SU-DHL-6 (cell line): ENCODE data around the gene EMILIN2.

ENCODE experiments used
- H2AFZ ChIP-seq: fragments of 200-600 bp; sonication (generic); 2 replicates; pipeline ENCODE4 v1.6.1; 2014; ENCODE audit warnings: low read depth, mild to moderate bottlenecking, moderate library complexity, mixed read lengths, antibody characterized with exemption, low read length; ENCODE audit not compliant: severe bottlenecking
- H3F3A ChIP-seq: fragments of 200-600 bp; shearing (Covaris generic); 2 replicates; pipeline ENCODE4 v1.6.0; 2016; ENCODE audit warnings: antibody characterized with exemption, mild to moderate bottlenecking; ENCODE audit not compliant: insufficient read depth
- H3K27ac ChIP-seq: fragments of 200-600 bp; sonication (generic); 2 replicates; pipeline ENCODE4 v1.5.1; 2016; ENCODE audit warnings: low read depth, mild to moderate bottlenecking, low read length, moderate library complexity, mixed read lengths
- H3K27me3 ChIP-seq: fragments of 200-600 bp; sonication (generic), shearing (Covaris generic); 2 replicates; pipeline ENCODE4 v1.6.0; 2014; ENCODE audit warnings: mild to moderate bottlenecking, low read length
- H3K36me3 ChIP-seq: fragments of 200-600 bp; sonication (generic); 2 replicates; pipeline ENCODE4 v1.6.1; 2014; ENCODE audit warnings: mild to moderate bottlenecking, low read length, mixed read lengths
- H3K4me2 ChIP-seq: fragments of 300-600, 200-600 bp; shearing (Covaris generic), sonication (generic); 2 replicates; pipeline ENCODE4 v1.6.0; 2014; ENCODE audit warnings: low read length, low read depth, mild to moderate bottlenecking; ENCODE audit not compliant: poor library complexity, severe bottlenecking
- H3K4me3 ChIP-seq: fragments of 200-600 bp; sonication (generic); 2 replicates; pipeline ENCODE4 v1.5.1; 2014; ENCODE audit warnings: antibody characterized with exemption, low read length, mild to moderate bottlenecking, mixed read lengths; ENCODE audit not compliant: insufficient read depth, poor library complexity, severe bottlenecking
- H3K79me2 ChIP-seq: fragments of 200-600 bp; sonication (generic); 2 replicates; pipeline ENCODE4 v1.6.1; 2014; ENCODE audit warnings: mild to moderate bottlenecking, low read length, moderate library complexity; ENCODE audit not compliant: insufficient read depth
- H3K9ac ChIP-seq: fragments of 200-600 bp; sonication (generic); 2 replicates; pipeline ENCODE4 v1.7.0; 2014; ENCODE audit warnings: mild to moderate bottlenecking, low read length
- H3K9me2 ChIP-seq: fragments of 200-600 bp; sonication (generic); replicated peaks from 2 replicates; pipeline ENCODE4 v1.6.1; 2014; ENCODE audit warnings: low read length; ENCODE audit not compliant: insufficient read depth
- H3K9me3 ChIP-seq: fragments of 200-600 bp; sonication (generic); 2 replicates; pipeline ENCODE4 v1.6.1; 2014; ENCODE audit warnings: low read length, mixed read lengths; ENCODE audit not compliant: insufficient read depth
- H4K20me1 ChIP-seq: fragments of 200-600 bp; sonication (generic); 2 replicates; pipeline ENCODE4 v1.6.1; 2014; ENCODE audit warnings: low read depth, mild to moderate bottlenecking, antibody characterized with exemption, low read length, moderate library complexity, mixed read lengths
- CTCF ChIP-seq: fragments of 200-600 bp; sonication (generic); IDR thresholded peaks from one replicate; pipeline ENCODE4 v1.5.1; 2017; ENCODE audit warnings: antibody characterized with exemption, mild to moderate bottlenecking, low read length, moderate library complexity; ENCODE audit not compliant: insufficient read depth, poor library complexity, severe bottlenecking
- EZH2phosphoT487 ChIP-seq: fragments of 200-600 bp; sonication (generic), shearing (Covaris generic); conservative IDR thresholded peaks from 2 replicates; pipeline ENCODE4 v1.6.1; 2018; ENCODE audit warnings: mild to moderate bottlenecking, antibody characterized with exemption, low read length, moderate library complexity, mixed read lengths

Gene EMILIN2

GRCh38 chr18:2874765-2875164 lies 28.0 kb downstream of the EMILIN2 start:
- no peak overlapping the region for H3K27ac ChIP-seq
- H3K4me2 ChIP-seq: no peak overlapping the region
- no peaks in the 10 kb centered on the region for H3K36me3 ChIP-seq
- no peaks in the 10 kb centered on the region for H3K79me2 ChIP-seq
- H3K9ac ChIP-seq: no peak overlapping the region
- H3K27me3 ChIP-seq: no peaks in the 10 kb centered on the region
- H3K9me2 ChIP-seq: no peaks in the 10 kb centered on the region
- no peak overlapping the region for H3K4me3 ChIP-seq
- TF ChIP-seq EZH2phosphoT487 (no peak), CTCF (no peak)
- H2AFZ ChIP-seq: no peak overlapping the region
- H4K20me1 ChIP-seq: no peaks in the 10 kb centered on the region
- no peaks in the 10 kb centered on the region for H3K9me3 ChIP-seq
- no peaks in the 10 kb centered on the region for H3F3A ChIP-seq

GRCh38 chr18:2878656-2879330 lies 32.0 kb downstream of the EMILIN2 start:
- no peaks in the 10 kb centered on the region for H3F3A ChIP-seq
- no peaks in the 10 kb centered on the region for H3K9me3 ChIP-seq
- TF ChIP-seq CTCF: no peak
- no peak overlapping the region for H3K9ac ChIP-seq
- H3K27ac ChIP-seq: no peak overlapping the region
- no peak overlapping the region for H2AFZ ChIP-seq
- no peak overlapping the region for H3K4me3 ChIP-seq
- no peak overlapping the region for H3K4me2 ChIP-seq
- H3K36me3 ChIP-seq: no peaks in the 10 kb centered on the region
- no peaks in the 10 kb centered on the region for H3K79me2 ChIP-seq
- no peaks in the 10 kb centered on the region for H3K27me3 ChIP-seq
- no peaks in the 10 kb centered on the region for H3K9me2 ChIP-seq
- no peaks in the 10 kb centered on the region for H4K20me1 ChIP-seq

- no peaks in the 10 kb centered on the region for H3K36me3 ChIP-seq
- no peak overlapping the region for H3K27ac ChIP-seq
- H2AFZ ChIP-seq: no peak overlapping the region
- no peaks in the 10 kb centered on the region for H3F3A ChIP-seq
- TF ChIP-seq EZH2phosphoT487 (no peak), CTCF (no peak)
- H3K4me3 ChIP-seq: no peak overlapping the region
- H3K9me2 ChIP-seq: no peaks in the 10 kb centered on the region
- H3K9ac ChIP-seq: no peak overlapping the region
- no peaks in the 10 kb centered on the region for H3K79me2 ChIP-seq
- no peaks in the 10 kb centered on the region for H4K20me1 ChIP-seq
- H3K9me3 ChIP-seq: no peaks in the 10 kb centered on the region
- H3K27me3 ChIP-seq: no peaks in the 10 kb centered on the region
- H3K4me2 ChIP-seq: no peak overlapping the region
These were observed 33.1 kb downstream of the EMILIN2 start for GRCh38 chr18:2879889-2880288.
